ENCODE data around the gene KRTAP19-4. TPM values are rescaled to one million over a fixed set of nuclear protein-coding genes. Genes with fewer than 3 reads are reported as not detected.

Gene KRTAP19-4
- total RNA-seq, 1 experiment from 2014 or later: not detected

DNA sequence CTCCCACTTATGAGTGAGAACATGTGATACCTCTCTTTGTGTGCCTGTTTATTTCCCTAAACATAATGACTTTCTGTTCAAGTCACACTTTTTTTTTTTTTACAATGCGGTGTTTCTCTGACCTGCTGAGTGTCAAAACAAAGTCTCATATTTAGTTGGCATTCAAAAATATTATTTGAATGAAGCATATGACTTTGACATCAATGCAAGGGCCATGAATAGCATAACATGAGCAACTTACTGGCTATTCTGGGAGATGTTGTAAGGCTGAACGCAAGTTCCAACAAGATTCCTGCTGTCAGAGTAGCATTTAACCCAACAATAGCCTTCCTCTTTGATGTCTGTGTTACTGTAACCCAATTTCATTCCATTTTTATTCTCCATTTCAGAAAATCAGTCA lies 14.8 kb downstream of the KRTAP19-4 start:
- Histone ChIP-seq H3K4me2 (ENCODE audit: low read length) (no peak overlapping the region), H3K9me3 (ENCODE audit: low read length) (no peaks in the 10 kb centered on the region), H3K9me2 (replicated peaks; ENCODE audit: low read length) (no peaks in the 10 kb centered on the region), H3K4me3 (ENCODE audit: low read length) (no peak overlapping the region), H3K36me3 (ENCODE audit: low read depth, low read length) (no peaks in the 10 kb centered on the region), H2AFZ (ENCODE audit: low read length) (no peak overlapping the region), H3K27ac (ENCODE audit: low read length) (no peak overlapping the region), H3K27me3 (ENCODE audit: low read length) (peaks cover 10% of the 10 kb centered on the region; the same call in 1 of the 2 replicates), H4K20me1 (ENCODE audit: low read length) (no peaks in the 10 kb centered on the region), H3F3A (ENCODE audit: low read length, unreplicated experiment) (no peaks in the 10 kb centered on the region), H3K4me1 (ENCODE audit: insufficient read depth, low read length) (no peaks in the 10 kb centered on the region), H3K9ac (ENCODE audit: low read length) (no peak overlapping the region), H3K79me2 (ENCODE audit: low read length) (no peaks in the 10 kb centered on the region)
- DNase-seq (no peak), ATAC-seq (no peak)
- intact Hi-C loops (cut with micrococcal nuclease): no loop called here
- CTCF ChIA-PET: no interaction called here
- BruUV-seq (replicated peaks): no TSS peak
- POLR2A ChIA-PET (ENCODE audit: unreplicated experiment): no interaction called here
- TF ChIP-seq EZH2phosphoT487 (IDR thresholded peaks at IDR 0.05; ENCODE audit: borderline replicate concordance, low read length): no peak
- no peak for TF ChIP-seq EZH2 (IDR thresholded peaks at IDR 0.05; ENCODE audit: low read length, unreplicated experiment)
- TF ChIP-seq, protein P1, sequence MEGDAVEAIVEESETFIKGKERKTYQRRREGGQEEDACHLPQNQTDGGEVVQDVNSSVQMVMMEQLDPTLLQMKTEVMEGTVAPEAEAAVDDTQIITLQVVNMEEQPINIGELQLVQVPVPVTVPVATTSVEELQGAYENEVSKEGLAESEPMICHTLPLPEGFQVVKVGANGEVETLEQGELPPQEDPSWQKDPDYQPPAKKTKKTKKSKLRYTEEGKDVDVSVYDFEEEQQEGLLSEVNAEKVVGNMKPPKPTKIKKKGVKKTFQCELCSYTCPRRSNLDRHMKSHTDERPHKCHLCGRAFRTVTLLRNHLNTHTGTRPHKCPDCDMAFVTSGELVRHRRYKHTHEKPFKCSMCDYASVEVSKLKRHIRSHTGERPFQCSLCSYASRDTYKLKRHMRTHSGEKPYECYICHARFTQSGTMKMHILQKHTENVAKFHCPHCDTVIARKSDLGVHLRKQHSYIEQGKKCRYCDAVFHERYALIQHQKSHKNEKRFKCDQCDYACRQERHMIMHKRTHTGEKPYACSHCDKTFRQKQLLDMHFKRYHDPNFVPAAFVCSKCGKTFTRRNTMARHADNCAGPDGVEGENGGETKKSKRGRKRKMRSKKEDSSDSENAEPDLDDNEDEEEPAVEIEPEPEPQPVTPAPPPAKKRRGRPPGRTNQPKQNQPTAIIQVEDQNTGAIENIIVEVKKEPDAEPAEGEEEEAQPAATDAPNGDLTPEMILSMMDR (conservative IDR thresholded peaks at IDR 0.05; ENCODE audit: low read depth, low read length): no peak

DNA sequence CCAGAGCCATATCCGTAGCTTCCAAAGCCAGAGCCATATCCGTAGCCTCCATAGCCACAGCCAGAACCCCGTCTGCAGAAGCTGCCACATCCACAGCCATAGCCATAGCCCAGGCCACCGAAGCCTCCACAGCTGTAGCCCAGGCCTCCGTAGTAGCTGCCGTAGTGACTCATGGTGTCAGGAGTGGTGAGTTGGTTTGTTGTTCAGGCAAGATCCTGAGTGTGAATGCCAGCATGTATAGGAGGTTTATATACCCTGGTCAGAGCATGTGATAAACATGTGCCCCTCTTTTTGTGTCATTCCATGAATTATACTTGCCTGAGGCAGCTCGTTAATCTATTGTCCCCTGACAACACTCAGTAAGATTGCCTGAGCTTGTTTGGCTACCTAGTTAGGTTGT lies 16.8 kb downstream of the KRTAP19-4 start, which contains the start of gene KRTAP19-1:
Gene KRTAP19-1, minus strand, starts transcription at position 223 of the 400 bp plus-strand sequence. Its CDS starts 50 bp downstream, at position 173.
- peaks cover 10% of the 10 kb centered on the region; the same call in 1 of the 2 replicates for H3K27me3 ChIP-seq (ENCODE audit: low read length)
- no peaks in the 10 kb centered on the region for H4K20me1 ChIP-seq (ENCODE audit: low read length)
- H3K9me2 ChIP-seq (replicated peaks; ENCODE audit: low read length): no peaks in the 10 kb centered on the region
- no peaks in the 10 kb centered on the region for H3K79me2 ChIP-seq (ENCODE audit: low read length)
- DNase-seq (no peak), ATAC-seq (no peak; the same call in 1 of the 2 replicates)
- no peak for TF ChIP-seq EZH2phosphoT487 (IDR thresholded peaks at IDR 0.05; ENCODE audit: borderline replicate concordance, low read length)
- TF ChIP-seq, protein P1 (conservative IDR thresholded peaks at IDR 0.05; ENCODE audit: low read depth, low read length): no peak
- TF ChIP-seq EZH2 (IDR thresholded peaks at IDR 0.05; ENCODE audit: low read length, unreplicated experiment): no peak
- H3K27ac ChIP-seq (ENCODE audit: low read length): no peak within 1 kb of the TSS
- H3K4me3 ChIP-seq (ENCODE audit: low read length): no peak within 1 kb of the TSS
- H3K9ac ChIP-seq (ENCODE audit: low read length): no peak within 1 kb of the TSS
- ChIA-PET CTCF (no interaction called here), POLR2A (ENCODE audit: unreplicated experiment) (no interaction called here)
- no TSS peak for BruUV-seq (replicated peaks)
- no peak within 1 kb of the TSS for H3K4me2 ChIP-seq (ENCODE audit: low read length)
- no peaks in the 10 kb centered on the region for H3F3A ChIP-seq (ENCODE audit: low read length, unreplicated experiment)
- no peak within 1 kb of the TSS for H2AFZ ChIP-seq (ENCODE audit: low read length)
- H3K9me3 ChIP-seq (ENCODE audit: low read length): no peaks in the 10 kb centered on the region
- no peaks in the 10 kb centered on the region for H3K4me1 ChIP-seq (ENCODE audit: insufficient read depth, low read length)
- H3K36me3 ChIP-seq (ENCODE audit: low read depth, low read length): no peaks in the 10 kb centered on the region
- intact Hi-C loops (cut with micrococcal nuclease): no loop called here

DNA sequence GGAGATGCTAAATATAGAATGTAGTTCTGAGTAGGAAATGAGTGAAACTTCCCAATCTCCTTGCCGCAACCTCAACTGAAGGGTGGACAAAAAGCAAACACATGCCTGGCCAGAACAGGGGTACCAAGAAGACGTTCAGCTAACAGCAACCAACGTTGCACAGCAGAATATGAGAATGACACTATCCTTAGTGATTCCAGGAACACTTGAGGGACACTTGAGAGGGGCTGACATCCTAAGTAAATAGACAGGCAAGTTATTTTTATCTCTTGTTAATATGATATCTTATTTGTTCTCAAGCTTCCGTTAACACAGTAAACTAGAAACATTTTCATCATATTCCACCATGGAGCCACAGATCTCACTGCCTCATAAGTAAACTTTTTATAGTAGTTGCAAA lies 17.7 kb downstream of the KRTAP19-4 start:
- Histone ChIP-seq H3K9me3 (ENCODE audit: low read length) (no peaks in the 10 kb centered on the region), H3K4me1 (ENCODE audit: insufficient read depth, low read length) (no peaks in the 10 kb centered on the region), H3K9me2 (replicated peaks; ENCODE audit: low read length) (no peaks in the 10 kb centered on the region), H3K27ac (ENCODE audit: low read length) (no peak overlapping the region), H3K27me3 (ENCODE audit: low read length) (peaks cover 10% of the 10 kb centered on the region; the same call in 1 of the 2 replicates), H3K4me3 (ENCODE audit: low read length) (no peak overlapping the region), H4K20me1 (ENCODE audit: low read length) (no peaks in the 10 kb centered on the region), H3K4me2 (ENCODE audit: low read length) (no peak overlapping the region), H3F3A (ENCODE audit: low read length, unreplicated experiment) (no peaks in the 10 kb centered on the region), H3K9ac (ENCODE audit: low read length) (no peak overlapping the region), H2AFZ (ENCODE audit: low read length) (no peak overlapping the region), H3K36me3 (ENCODE audit: low read depth, low read length) (no peaks in the 10 kb centered on the region), H3K79me2 (ENCODE audit: low read length) (no peaks in the 10 kb centered on the region)
- CTCF ChIA-PET: no interaction called here
- POLR2A ChIA-PET (ENCODE audit: unreplicated experiment): no interaction called here
- TF ChIP-seq, protein P1 (conservative IDR thresholded peaks at IDR 0.05; ENCODE audit: low read depth, low read length): no peak
- TF ChIP-seq EZH2phosphoT487 (IDR thresholded peaks at IDR 0.05; ENCODE audit: borderline replicate concordance, low read length) (no peak), EZH2 (IDR thresholded peaks at IDR 0.05; ENCODE audit: low read length, unreplicated experiment) (no peak)
- DNase-seq: no peak
- intact Hi-C loops (cut with micrococcal nuclease): no loop called here
- BruUV-seq (replicated peaks): no TSS peak
- ATAC-seq: no peak
